Measurements from ENCODE around the gene RAD51B. TPM values are rescaled to one million over a fixed set of nuclear protein-coding genes. Genes with fewer than 3 reads are reported as not detected.

Gene RAD51B
- total RNA-seq, 1 experiment from 2014 or later = 16.7 TPM

DNA sequence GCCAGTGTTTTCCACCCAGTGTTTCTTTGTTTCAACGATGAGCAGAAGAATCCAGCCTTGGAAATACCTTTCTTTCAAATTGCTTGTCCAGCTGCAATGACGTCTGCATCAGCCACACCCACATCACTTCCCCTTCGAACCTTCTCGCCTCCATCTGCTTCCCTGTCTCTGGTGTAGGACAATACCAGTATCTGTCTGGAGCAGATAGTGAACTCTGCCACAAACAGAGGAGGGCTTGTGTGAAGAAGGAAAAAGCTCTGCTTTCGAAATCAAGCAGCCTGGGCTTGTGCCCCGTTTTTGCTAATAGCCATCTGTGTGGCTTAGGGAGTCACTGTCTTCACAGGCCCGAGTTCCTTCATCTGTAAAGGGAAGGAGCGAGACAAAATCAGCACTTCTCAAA, 557.9 kb downstream of the RAD51B start:
- no peak overlapping the region for H2BK20ac ChIP-seq (ENCODE audit: low read depth, low read length, poor library complexity, severe bottlenecking)
- TF ChIP-seq, protein P1, sequence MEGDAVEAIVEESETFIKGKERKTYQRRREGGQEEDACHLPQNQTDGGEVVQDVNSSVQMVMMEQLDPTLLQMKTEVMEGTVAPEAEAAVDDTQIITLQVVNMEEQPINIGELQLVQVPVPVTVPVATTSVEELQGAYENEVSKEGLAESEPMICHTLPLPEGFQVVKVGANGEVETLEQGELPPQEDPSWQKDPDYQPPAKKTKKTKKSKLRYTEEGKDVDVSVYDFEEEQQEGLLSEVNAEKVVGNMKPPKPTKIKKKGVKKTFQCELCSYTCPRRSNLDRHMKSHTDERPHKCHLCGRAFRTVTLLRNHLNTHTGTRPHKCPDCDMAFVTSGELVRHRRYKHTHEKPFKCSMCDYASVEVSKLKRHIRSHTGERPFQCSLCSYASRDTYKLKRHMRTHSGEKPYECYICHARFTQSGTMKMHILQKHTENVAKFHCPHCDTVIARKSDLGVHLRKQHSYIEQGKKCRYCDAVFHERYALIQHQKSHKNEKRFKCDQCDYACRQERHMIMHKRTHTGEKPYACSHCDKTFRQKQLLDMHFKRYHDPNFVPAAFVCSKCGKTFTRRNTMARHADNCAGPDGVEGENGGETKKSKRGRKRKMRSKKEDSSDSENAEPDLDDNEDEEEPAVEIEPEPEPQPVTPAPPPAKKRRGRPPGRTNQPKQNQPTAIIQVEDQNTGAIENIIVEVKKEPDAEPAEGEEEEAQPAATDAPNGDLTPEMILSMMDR (conservative IDR thresholded peaks at IDR 0.05) = no peak
- no peaks in the 10 kb centered on the region for H3K9me3 ChIP-seq (ENCODE audit: control insufficient read depth, low read depth, low read length)
- H2BK15ac ChIP-seq (ENCODE audit: low read depth, low read length) = no peak overlapping the region
- H2BK12ac ChIP-seq (ENCODE audit: insufficient read length, low read depth, low read length) = no peak overlapping the region
- no peak overlapping the region for H3T11ph ChIP-seq (ENCODE audit: low read length)
- H4K20me1 ChIP-seq (ENCODE audit: control insufficient read depth, insufficient read depth, insufficient read length) = no peaks in the 10 kb centered on the region
- H2BK120ac ChIP-seq (ENCODE audit: low read depth, low read length, poor library complexity, severe bottlenecking) = no peak overlapping the region
- no peaks in the 10 kb centered on the region; the same call in 1 of the 2 replicates for H3K4me1 ChIP-seq (ENCODE audit: insufficient read depth, low read length)
- H3K9me3 Mint-ChIP-seq = 0 out of 5 replicates have a peak, but pooled peaks cover 0 to 3% of the 10 kb centered on the region in 2 experiments
- H3K23me2 ChIP-seq (ENCODE audit: insufficient read length, low read depth, low read length, poor library complexity, severe bottlenecking) = no peaks in the 10 kb centered on the region
- H3K27me3 ChIP-seq (ENCODE audit: insufficient read depth, low read length) = no peaks in the 10 kb centered on the region
- H3K23ac ChIP-seq (ENCODE audit: insufficient read length, low read depth, low read length) = no peak overlapping the region
- no peak overlapping the region; a peak in 1 of 7 replicates for H3K27ac Mint-ChIP-seq
- no peak overlapping the region for H4K5ac ChIP-seq (ENCODE audit: insufficient read length, low read depth, low read length)
- H3K4me2 ChIP-seq (ENCODE audit: insufficient read depth, insufficient read length, low read length) = no peak overlapping the region
- no peak overlapping the region for H3K4me3 Mint-ChIP-seq
- H3K79me2 ChIP-seq (ENCODE audit: insufficient read depth, low read length) = no peaks in the 10 kb centered on the region
- H3K27ac ChIP-seq (ENCODE audit: insufficient read length, low read depth, low read length) = no peak overlapping the region
- no peak overlapping the region for H3K56ac ChIP-seq (ENCODE audit: insufficient read length, low read depth, low read length)
- H3K4ac ChIP-seq (ENCODE audit: low read depth, low read length) = no peak overlapping the region
- no peaks in the 10 kb centered on the region for H3K36me3 Mint-ChIP-seq (ENCODE audit: insufficient read depth in 1 of 3, low read depth in 3 of 3)
- WGBS (ENCODE audit: extremely low coverage, insufficient read length, low lambda C conversion rate) = no CpG with 5 or more reads among the region's 8 CpGs
- H3K4me1 Mint-ChIP-seq = peaks cover 18 to 20% of the 10 kb centered on the region in 2 experiments
- no peak overlapping the region for H3K9ac ChIP-seq (ENCODE audit: extremely low read depth, insufficient read length, low read length)
- no peak overlapping the region for H2AK5ac ChIP-seq (ENCODE audit: insufficient read length, low read length)
- H3K18ac ChIP-seq (ENCODE audit: insufficient read length, low read depth, low read length) = no peak overlapping the region
- peaks cover 17% of the 10 kb centered on the region for H3K27me3 Mint-ChIP-seq (ENCODE audit: low read depth)
- no peak overlapping the region for H4K91ac ChIP-seq (ENCODE audit: insufficient read length, low read depth, low read length)
- H2BK5ac ChIP-seq (ENCODE audit: insufficient read length, low read length) = no peak overlapping the region
- H3K79me1 ChIP-seq (ENCODE audit: insufficient read depth, low read depth, low read length, poor library complexity, severe bottlenecking) = no peaks in the 10 kb centered on the region
- H3K14ac ChIP-seq (ENCODE audit: insufficient read depth, low read length) = no peak overlapping the region
- no peak overlapping the region for H2AFZ ChIP-seq (ENCODE audit: low read length)
- no peak for DNase-seq
- no peak overlapping the region for H4K8ac ChIP-seq (replicated peaks; ENCODE audit: insufficient read length, low read depth, low read length)
